Loucy (cell line): ENCODE measurements around the gene INSIG2.

Experiments
- EZH2phosphoT487 ChIP-seq: fragments of 200-600 bp; IDR thresholded peaks from 2 replicates; pipeline ENCODE4 v1.6.1; 2018; ENCODE audit warnings: antibody characterized with exemption, mild to moderate bottlenecking, moderate library complexity, borderline replicate concordance
- TF ChIP-seq, protein P1 (sequence below): fragments of 200-600 bp; sonication (generic); conservative IDR thresholded peaks from 2 replicates; pipeline ENCODE4 v1.5.1; 2014; ENCODE audit warnings: mild to moderate bottlenecking, antibody characterized with exemption, low read length

DNA sequence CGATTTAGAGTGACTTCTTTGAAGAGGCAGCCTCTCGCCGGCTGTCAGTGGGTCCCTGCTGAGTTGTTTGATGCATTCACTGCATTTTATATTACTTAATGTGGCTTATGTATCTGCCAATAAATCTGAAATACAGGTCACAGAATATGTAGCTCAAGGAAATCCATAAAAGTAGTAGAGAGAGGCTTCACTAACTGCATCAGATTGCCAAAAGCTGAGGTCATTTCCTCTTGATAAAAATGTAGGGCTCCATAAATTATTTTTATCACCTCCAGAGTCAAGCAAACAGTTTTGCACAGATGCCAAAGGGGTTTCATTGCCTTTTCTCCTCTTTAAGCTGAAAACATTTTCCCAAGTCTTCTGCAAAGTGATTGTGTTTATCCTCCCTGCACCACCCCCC lies 37.9 kb upstream of the INSIG2 start:
- TF ChIP-seq EZH2phosphoT487: peak; percentile 46; the same call in 1 of the 2 replicates
- TF ChIP-seq, protein P1, sequence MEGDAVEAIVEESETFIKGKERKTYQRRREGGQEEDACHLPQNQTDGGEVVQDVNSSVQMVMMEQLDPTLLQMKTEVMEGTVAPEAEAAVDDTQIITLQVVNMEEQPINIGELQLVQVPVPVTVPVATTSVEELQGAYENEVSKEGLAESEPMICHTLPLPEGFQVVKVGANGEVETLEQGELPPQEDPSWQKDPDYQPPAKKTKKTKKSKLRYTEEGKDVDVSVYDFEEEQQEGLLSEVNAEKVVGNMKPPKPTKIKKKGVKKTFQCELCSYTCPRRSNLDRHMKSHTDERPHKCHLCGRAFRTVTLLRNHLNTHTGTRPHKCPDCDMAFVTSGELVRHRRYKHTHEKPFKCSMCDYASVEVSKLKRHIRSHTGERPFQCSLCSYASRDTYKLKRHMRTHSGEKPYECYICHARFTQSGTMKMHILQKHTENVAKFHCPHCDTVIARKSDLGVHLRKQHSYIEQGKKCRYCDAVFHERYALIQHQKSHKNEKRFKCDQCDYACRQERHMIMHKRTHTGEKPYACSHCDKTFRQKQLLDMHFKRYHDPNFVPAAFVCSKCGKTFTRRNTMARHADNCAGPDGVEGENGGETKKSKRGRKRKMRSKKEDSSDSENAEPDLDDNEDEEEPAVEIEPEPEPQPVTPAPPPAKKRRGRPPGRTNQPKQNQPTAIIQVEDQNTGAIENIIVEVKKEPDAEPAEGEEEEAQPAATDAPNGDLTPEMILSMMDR: no peak
